HepG2 (cell line): ENCODE data around the gene NPB. TPM values are rescaled to one million over a fixed set of nuclear protein-coding genes. Genes with fewer than 3 reads are reported as not detected.

Experiments
- ATAC-seq: fragments of 200-7000 bp; cut with Tn5 transposase; 3 replicates; pipeline ENCODE4 v1.9.1; 2020; ENCODE audit warnings: mild to moderate bottlenecking, moderate library complexity
- BruUV-seq: library from RNA; stranded (reverse); fragments of 400-500 nt; replicated peaks from 2 replicates; lab custom pipeline; 2021; lab: Mats Ljungman, UMichigan
- CTCF ChIA-PET: fragments of 300-600 bp; formaldehyde crosslinking; extraction: SDS; loops from one replicate; lab custom pipeline; 2021; ENCODE audit warnings: low total read pairs, inconsistent platforms, low intra/inter-chr PET ratio; lab: Yijun Ruan, JAX
- POLR2A ChIA-PET: fragments of 350-600 bp; sonication (Branson Sonifier 250); formaldehyde crosslinking; loops from one replicate; lab custom pipeline; 2020; ENCODE audit warnings: antibody characterized with exemption, inconsistent platforms; lab: Yijun Ruan, JAX
- DNase-seq: peaks from one replicate; pipeline ENCODE4 v3.0.0-alpha.2; 2015; ENCODE audit warnings: low spot score
- FAIRE-seq: peaks from 3 replicates; lab custom pipeline; 2011; peaks lifted over from hg19 to GRCh38; lab: Jason Lieb, UNC
- H2AFZ ChIP-seq: one replicate; pipeline ENCODE4 v1.6.1; 2011; ENCODE audit warnings: low read length, inconsistent platforms
- H3K27ac ChIP-seq: fragments of 300-600 bp; 3 replicates; pipeline ENCODE4 v1.8.0; 2011; ENCODE audit warnings: mixed run types, mild to moderate bottlenecking, mixed read lengths, low read length, inconsistent platforms; ENCODE audit not compliant: insufficient read depth; ENCODE audit errors: extremely low read length
- H3K27me3 ChIP-seq, 2 experiments: fragments of 200-600 bp in 1 of 2; 2 replicates in 1 of 2; 3 replicates in 1 of 2; pipeline versions ENCODE4 v1.6.0 to v1.8.0; 2011; ENCODE audit warnings: low read length in 2 of 2, mild to moderate bottlenecking in 2 of 2, moderate library complexity in 2 of 2, inconsistent platforms in 1 of 2; ENCODE audit not compliant: insufficient read depth in 2 of 2, control insufficient read depth in 1 of 2
- H3K36me3 ChIP-seq, 2 experiments: fragments of 200-600 bp in 1 of 2; replicated peaks in 1 of 2; 2 replicates in 1 of 2; 3 replicates in 1 of 2; pipeline versions ENCODE4 v1.5.1 to v1.8.0; 2011; ENCODE audit warnings: low read length in 2 of 2, inconsistent platforms in 1 of 2; ENCODE audit not compliant: insufficient read depth in 2 of 2, control insufficient read depth in 1 of 2
- H3K4me1 ChIP-seq: 2 replicates; pipeline ENCODE4 v1.5.1; 2012; ENCODE audit warnings: low read length, inconsistent platforms; ENCODE audit not compliant: insufficient read depth
- H3K4me2 ChIP-seq: 2 replicates; pipeline ENCODE4 v1.6.0; 2011; ENCODE audit warnings: low read depth, low read length, inconsistent platforms
- H3K4me3 ChIP-seq, 3 experiments: fragments of 200-600 bp in 1 of 3; sonication (generic), shearing (Covaris generic) in 1 of 3; replicated peaks in 1 of 3; 2 replicates each; pipeline ENCODE4 v1.5.1; 2011 to 2016; ENCODE audit warnings: low read length in 3 of 3, inconsistent platforms in 2 of 3, low read depth in 2 of 3, mild to moderate bottlenecking in 2 of 3, control low read depth in 1 of 3, mixed read lengths in 1 of 3; ENCODE audit not compliant: insufficient read depth in 1 of 3
- H3K79me2 ChIP-seq: one replicate; pipeline ENCODE4 v1.6.1; 2011; ENCODE audit warnings: low read length, inconsistent platforms; ENCODE audit not compliant: insufficient read depth
- H3K9ac ChIP-seq: 2 replicates; pipeline ENCODE4 v1.6.0; 2011; ENCODE audit warnings: mild to moderate bottlenecking, low read depth, low read length, inconsistent platforms; ENCODE audit not compliant: insufficient read depth
- H3K9me3 ChIP-seq: 2 replicates; pipeline ENCODE4 v1.5.1; 2012; ENCODE audit warnings: mild to moderate bottlenecking, low read length
- H4K20me1 ChIP-seq: 2 replicates; pipeline ENCODE4 v1.6.0; 2011; ENCODE audit warnings: inconsistent platforms, mild to moderate bottlenecking, low read length, moderate library complexity; ENCODE audit not compliant: insufficient read depth
- AGO2 ChIP-seq: fragments of 200-400 bp; formaldehyde crosslinking; optimal IDR thresholded peaks from 2 replicates; pipeline ENCODE3; 2017; ENCODE audit warnings: mild to moderate bottlenecking, low read depth, low read length, moderate library complexity
- KDM5B ChIP-seq: sonication (generic); formaldehyde crosslinking; IDR thresholded peaks from 2 replicates; pipeline ENCODE4 v1.4.0; 2020; ENCODE audit warnings: missing genetic modification reagents, mild to moderate bottlenecking, borderline replicate concordance
- RBFOX2 ChIP-seq: fragments of 200-400 bp; formaldehyde crosslinking; IDR thresholded peaks from 2 replicates; pipeline ENCODE4 v1.6.1; 2017; ENCODE audit warnings: low read depth, mild to moderate bottlenecking, low read length
- RFX3 ChIP-seq: IDR thresholded peaks from 2 replicates; pipeline ENCODE4 v1.6.1; 2016; ENCODE audit warnings: missing biosample characterization, missing genetic modification reagents
- WGBS: methylation state at CpG from one replicate; pipeline ENCODE4 v1.1.6; 2017; ENCODE audit warnings: low lambda C conversion rate; 5-methylcytosine and 5-hydroxymethylcytosine counted together
- in situ Hi-C: cut with HindIII; loops from 2 replicates; pipeline ENCODE4 v1.10.0; 2017; ENCODE audit warnings: low pct_unique_long_range_greater_than_20kb; ENCODE audit not compliant: extremely low pct_ligation_motif_present
- intact Hi-C: fragments of 100-400 bp; cut with micrococcal nuclease; formaldehyde crosslinking; loops from one replicate; pipeline ENCODE4 v1.10.0; 2022; ENCODE audit not compliant: unreplicated experiment
- polyA plus RNA-seq, 8 experiments: library from polyadenylated mRNA; depleted of rRNA in 3 of 8; stranded (reverse) in 7 of 8; unstranded in 1 of 8; fragments of >200 nt; fragmentation: Illumina TruSeq in 4 of 8; extraction: Trizol in 4 of 8; gene quantifications; 2 replicates each; pipeline versions ENCODE4 v1.2.1 to v1.2.3, GENCODE V29; 2011 to 2016; ENCODE audit warnings: low read depth in 4 of 8, missing spikeins in 1 of 8, mixed read lengths in 1 of 8; ENCODE audit not compliant: insufficient read depth in 1 of 8
- total RNA-seq, 5 experiments: library from RNA; depleted of rRNA; stranded (reverse); fragments of >200 nt; fragmentation: Illumina TruSeq; extraction: Trizol; gene quantifications; 2 replicates each; pipeline ENCODE4 v1.2.3, GENCODE V29; 2016; ENCODE audit warnings: low read depth in 1 of 5
- TF ChIP-seq, protein P1 (sequence below): sonication (generic); formaldehyde crosslinking; conservative IDR thresholded peaks from 2 replicates; pipeline ENCODE4 v1.4.0; 2020; ENCODE audit warnings: missing genetic modification reagents

NPB gene
- total and polyA plus RNA-seq, 2 of the 13 experiments (the other 11 are each of a cell fraction or from before 2014, with no cell fraction given): 0.11 to 0.93 TPM

DNA sequence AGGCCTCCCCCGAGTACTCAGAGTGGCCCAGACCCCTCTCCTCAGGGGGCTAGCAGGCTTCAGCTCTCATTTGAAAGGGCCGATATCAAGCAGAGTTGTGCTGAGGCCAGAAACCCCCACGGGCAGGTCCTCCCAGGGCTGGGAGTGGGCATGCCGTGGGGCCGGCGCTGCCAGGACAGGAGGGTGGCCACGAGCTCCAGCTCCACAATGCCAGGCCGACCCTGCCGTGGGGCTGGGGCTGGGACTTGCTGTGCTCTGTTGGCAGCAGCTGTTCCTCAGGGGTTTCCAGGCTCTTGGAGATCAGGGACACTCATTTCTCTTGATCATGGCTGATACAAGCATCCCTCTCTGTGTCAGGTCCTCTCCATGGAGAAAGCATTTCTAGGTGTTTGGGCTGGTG is 3.2 kb upstream of the NPB start:
- H3K36me3 ChIP-seq: peaks cover 17 to 35% of the 10 kb centered on the region in 2 experiments; a peak in 4 of 5 replicates
- H2AFZ ChIP-seq: no peak overlapping the region
- TF ChIP-seq AGO2 (peak; percentile 59), RFX3 (no peak), KDM5B (0 out of 2 replicates have a peak, but pooled peaks have one; percentile 44), RBFOX2 (peak; percentile 51; the same call in 1 of the 2 replicates)
- TF ChIP-seq, protein P1, sequence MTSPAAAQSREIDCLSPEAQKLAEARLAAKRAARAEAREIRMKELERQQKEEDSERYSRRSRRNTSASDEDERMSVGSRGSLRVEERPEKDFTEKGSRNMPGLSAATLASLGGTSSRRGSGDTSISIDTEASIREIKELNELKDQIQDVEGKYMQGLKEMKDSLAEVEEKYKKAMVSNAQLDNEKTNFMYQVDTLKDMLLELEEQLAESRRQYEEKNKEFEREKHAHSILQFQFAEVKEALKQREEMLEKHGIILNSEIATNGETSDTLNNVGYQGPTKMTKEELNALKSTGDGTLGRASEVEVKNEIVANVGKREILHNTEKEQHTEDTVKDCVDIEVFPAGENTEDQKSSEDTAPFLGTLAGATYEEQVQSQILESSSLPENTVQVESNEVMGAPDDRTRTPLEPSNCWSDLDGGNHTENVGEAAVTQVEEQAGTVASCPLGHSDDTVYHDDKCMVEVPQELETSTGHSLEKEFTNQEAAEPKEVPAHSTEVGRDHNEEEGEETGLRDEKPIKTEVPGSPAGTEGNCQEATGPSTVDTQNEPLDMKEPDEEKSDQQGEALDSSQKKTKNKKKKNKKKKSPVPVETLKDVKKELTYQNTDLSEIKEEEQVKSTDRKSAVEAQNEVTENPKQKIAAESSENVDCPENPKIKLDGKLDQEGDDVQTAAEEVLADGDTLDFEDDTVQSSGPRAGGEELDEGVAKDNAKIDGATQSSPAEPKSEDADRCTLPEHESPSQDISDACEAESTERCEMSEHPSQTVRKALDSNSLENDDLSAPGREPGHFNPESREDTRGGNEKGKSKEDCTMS (CRISPR knock-in tag): no peak
- WGBS: 80% methylated on average over 1 of the region's 9 CpGs
- no TSS peak for BruUV-seq
- intact Hi-C loops (no loop called here), in situ Hi-C loops (no loop called here)
- no peak overlapping the region for H3K4me3 ChIP-seq
- POLR2A ChIA-PET: interaction anchor here (1.0 kb wide), 1 partner anchor 11 kb away, joined by 4 read pairs; no protein-coding TSS in a partner anchor
- no peaks in the 10 kb centered on the region for H3K9me3 ChIP-seq
- no peak overlapping the region for H3K27ac ChIP-seq
- H3K4me1 ChIP-seq: peaks cover 16% of the 10 kb centered on the region
- H4K20me1 ChIP-seq: peaks cover under 1% of the 10 kb centered on the region; the same call in 1 of the 2 replicates
- no peaks in the 10 kb centered on the region for H3K27me3 ChIP-seq
- CTCF ChIA-PET: no interaction called here
- H3K79me2 ChIP-seq: no peaks in the 10 kb centered on the region
- DNase-seq (no peak), ATAC-seq (peak; percentile 1), FAIRE-seq (no peak)
- no peak overlapping the region for H3K9ac ChIP-seq
- H3K4me2 ChIP-seq: no peak overlapping the region
